HUES64 (cell line): Measurements from ENCODE around the gene CLINT1.

Experiments
- H3K27ac ChIP-seq: 2 replicates; pipeline ENCODE4 v1.7.0; 2013; ENCODE audit warnings: low read depth, low read length, inconsistent platforms
- H3K27me3 ChIP-seq: 2 replicates; pipeline ENCODE4 v1.6.1; 2013; ENCODE audit warnings: mild to moderate bottlenecking, low read length; ENCODE audit not compliant: insufficient read depth
- H3K36me3 ChIP-seq: 2 replicates; pipeline ENCODE4 v1.6.1; 2013; ENCODE audit warnings: mild to moderate bottlenecking, low read length; ENCODE audit not compliant: insufficient read depth
- H3K4me1 ChIP-seq: 2 replicates; pipeline ENCODE4 v1.6.1; 2013; ENCODE audit warnings: mild to moderate bottlenecking, low read length, moderate library complexity; ENCODE audit not compliant: insufficient read depth
- H3K4me3 ChIP-seq: 2 replicates; pipeline ENCODE4 v1.5.1; 2013; ENCODE audit warnings: mild to moderate bottlenecking, low read length, moderate library complexity
- H3K9ac ChIP-seq: 2 replicates; pipeline ENCODE4 v1.6.1; 2013; ENCODE audit warnings: mild to moderate bottlenecking, low read depth, low read length
- H3K9me3 ChIP-seq: 2 replicates; pipeline ENCODE4 v1.6.1; 2013; ENCODE audit warnings: low read depth, low read length; ENCODE audit not compliant: insufficient read depth
- WGBS: fragments of 150-250, 120-280 bp; methylation state at CpG from one replicate; pipeline ENCODE4 v1.1.7; 2013; ENCODE audit warnings: missing lambda C conversion rate; 5-methylcytosine and 5-hydroxymethylcytosine counted together

Gene CLINT1

GRCh38 chr5:157739388-157740228 lies 119.3 kb downstream of the CLINT1 start:
- Histone ChIP-seq H3K9ac (no peak overlapping the region), H3K4me3 (no peak overlapping the region), H3K9me3 (peaks cover 5% of the 10 kb centered on the region; the same call in 1 of the 2 replicates), H3K27ac (no peak overlapping the region), H3K36me3 (peaks cover 52% of the 10 kb centered on the region), H3K4me1 (peaks cover 6% of the 10 kb centered on the region; the same call in 1 of the 2 replicates), H3K27me3 (peaks cover 13% of the 10 kb centered on the region)
- WGBS, result 92% methylated on average over 10 of the region's 12 CpGs

- WGBS, result 96% methylated on average over 6 of the region's 6 CpGs
Measured at GRCh38 chr5:157735991-157736390, 123.0 kb downstream of the CLINT1 start.

More at GRCh38 chr5:157735991-157736390, 123.0 kb downstream of the CLINT1 start:
- Histone ChIP-seq H3K9ac (no peak overlapping the region), H3K36me3 (peaks cover 69% of the 10 kb centered on the region), H3K27me3 (no peaks in the 10 kb centered on the region), H3K27ac (no peak overlapping the region), H3K4me1 (0 out of 2 replicates have a peak, but pooled peaks cover 3% of the 10 kb centered on the region), H3K9me3 (peaks cover 5% of the 10 kb centered on the region; the same call in 1 of the 2 replicates), H3K4me3 (no peak overlapping the region)
